ENCODE results near the gene UBE3A.
"Not testable (repeated sequence)": the region's sequence is repeated elsewhere in the genome, so short reads cannot be mapped to it uniquely, and the experiment has no call there.

Gene UBE3A

DNA sequence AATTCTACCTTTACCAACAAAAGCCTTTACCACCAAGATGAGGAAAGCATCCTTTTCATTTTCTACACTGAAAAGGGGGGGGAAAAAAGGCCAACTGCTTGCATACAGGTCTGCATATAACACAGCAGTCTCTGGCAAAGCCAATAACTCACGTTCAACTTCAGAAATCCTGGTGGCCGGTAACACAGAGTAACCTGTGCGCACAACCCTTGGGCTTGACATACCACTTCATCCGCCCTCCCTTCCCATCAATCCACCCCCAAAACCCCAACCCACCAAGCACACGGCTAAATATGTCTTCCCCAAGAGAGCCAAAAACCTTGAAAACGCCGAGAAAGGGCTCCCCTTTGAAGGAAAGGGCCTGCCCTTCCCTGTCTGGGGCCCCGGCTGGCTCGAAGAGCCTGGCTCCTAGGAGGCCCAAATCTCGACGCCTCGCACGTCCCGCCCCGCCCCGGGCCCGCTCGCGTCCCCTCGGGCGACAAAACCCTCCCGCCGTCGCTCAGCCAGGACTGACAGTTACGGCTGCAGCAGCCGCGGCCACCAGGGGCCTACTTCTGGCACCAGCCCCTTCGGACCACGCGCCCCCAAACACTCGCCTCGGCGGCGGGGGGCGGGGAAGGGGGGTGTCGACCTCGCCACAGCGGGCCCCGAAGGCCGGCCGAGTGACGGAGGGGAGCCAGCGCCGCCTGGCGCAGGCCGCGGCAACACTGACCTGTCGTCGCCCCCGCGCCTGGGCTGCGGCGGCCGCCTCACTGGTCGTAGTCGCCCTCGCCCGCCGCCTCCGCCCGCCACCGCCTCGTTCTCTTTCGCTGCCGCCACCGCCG, 835 bp downstream of the UBE3A start:
- DNase-seq: peak; percentile 60

DNA sequence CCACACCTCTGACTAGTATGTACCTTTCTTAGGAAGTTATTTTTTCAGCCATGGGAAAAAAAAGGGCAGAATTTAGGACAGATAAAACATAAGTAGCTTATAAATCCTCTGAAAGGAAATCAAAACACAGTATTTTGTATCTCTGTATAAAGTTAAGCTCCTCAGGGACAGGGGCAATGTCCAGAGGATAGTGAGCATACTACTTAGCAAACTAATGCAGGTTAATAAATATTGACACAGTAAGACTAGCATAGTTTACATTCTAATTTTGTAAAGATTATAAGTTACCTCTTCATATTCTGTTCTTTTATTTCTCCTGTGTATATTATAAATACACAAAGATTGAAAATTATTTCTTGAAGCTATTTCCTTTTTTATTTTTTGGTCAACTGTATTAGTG, 2.1 kb downstream of the UBE3A start:
- DNase-seq: no peak

DNA sequence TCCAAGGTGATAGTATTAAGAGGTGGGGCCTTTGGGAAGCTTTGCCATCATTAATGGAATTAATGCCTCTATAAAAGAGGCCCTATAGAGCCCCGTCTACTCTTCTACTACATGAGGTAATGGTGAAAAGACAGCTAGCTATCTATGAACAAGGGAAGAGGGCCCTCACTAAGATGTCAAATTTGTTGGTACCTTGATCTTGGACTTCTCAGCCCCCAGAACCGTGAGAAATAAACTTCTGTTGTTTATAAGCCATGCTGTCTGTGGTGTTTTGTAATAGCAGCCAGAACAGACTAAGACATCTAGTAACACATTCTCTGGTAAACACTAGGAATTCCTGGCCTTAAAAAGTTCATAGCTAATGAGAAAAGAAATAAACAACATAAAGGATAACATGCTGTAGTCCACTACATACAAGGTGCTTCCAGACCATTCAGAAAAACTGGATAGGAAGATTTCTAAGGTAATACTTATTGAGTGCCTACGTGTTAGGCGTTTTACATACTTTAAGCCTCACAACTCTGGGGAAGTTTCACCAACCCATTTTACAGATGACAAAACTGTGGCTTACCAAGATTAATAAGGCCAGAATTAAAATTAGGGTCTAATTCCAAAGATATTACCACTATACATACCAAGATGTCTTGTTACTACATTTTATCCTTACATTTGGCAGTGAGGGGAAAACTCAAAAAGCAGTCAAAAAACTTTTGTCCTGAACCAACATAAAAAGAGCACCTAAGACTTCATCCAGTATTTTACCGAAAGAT, 3.2 kb downstream of the UBE3A start:
- DNase-seq: no peak

DNA sequence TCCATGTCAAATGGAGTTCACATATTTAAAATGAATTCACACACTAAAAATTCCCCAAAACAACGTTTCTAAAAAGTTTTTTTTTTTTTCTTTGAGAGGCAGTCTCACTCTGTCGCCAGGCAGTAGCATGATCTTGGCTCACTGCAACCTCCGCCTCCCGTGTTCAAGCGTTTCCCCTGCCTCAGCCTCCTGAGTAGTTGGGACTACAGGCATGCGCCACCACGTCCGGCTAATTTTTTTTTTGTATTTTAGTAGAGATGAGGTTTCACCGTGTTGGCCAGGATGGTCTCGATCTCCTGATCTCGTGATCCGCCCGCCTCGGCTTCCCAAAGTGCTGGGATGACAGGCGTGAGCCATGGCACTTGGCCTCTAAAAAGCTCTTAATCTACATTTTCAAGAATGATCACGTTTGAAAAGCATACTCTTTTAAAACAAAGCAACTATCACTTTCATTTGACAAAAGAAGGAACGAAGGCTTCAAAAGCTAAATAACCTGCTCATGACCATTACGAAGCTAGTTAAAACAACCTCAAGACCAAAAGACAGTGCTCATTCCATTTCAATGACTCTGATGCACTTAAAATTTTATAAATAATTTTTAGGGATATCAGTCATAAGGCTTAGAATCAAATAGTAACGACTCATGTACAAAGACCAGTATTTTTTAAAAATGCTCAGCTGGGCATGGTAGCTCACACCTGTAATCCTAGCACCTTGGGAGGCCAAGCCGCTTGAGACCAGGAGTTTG, 5.5 kb downstream of the UBE3A start:
- DNase-seq: no peak

DNA sequence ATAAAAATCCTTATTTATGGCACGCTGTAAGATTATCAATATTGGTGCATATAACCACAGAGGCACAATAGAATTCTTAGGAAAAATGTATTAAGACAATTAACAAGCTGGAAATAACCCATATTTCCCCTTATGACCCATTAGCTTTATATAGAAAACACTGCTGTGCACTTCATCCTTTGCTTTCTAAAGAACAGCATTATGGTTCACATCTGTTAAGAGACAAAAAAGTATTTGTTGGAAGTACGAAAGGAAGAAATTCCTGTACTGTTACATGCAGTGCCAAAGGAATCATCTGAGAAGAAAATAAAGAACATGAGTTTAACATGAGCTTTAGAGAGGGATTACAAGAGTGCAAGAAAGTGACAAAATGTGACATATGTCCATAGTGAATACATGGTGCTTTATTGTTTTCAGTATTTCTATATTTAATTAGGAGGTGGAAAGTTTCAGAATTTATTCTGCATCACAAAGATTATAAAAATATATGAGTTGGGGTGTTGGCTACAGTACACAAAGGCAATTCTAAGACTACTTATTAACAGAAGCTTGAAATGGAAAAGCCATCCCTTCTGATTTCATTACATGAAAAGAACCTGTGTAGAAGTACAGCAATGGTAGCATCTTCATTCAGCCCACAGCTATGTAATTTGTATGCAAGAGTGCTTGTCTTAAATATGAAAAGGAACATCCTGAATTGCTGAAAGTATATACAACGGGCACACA, 6.8 kb downstream of the UBE3A start:
- DNase-seq: no peak

DNA sequence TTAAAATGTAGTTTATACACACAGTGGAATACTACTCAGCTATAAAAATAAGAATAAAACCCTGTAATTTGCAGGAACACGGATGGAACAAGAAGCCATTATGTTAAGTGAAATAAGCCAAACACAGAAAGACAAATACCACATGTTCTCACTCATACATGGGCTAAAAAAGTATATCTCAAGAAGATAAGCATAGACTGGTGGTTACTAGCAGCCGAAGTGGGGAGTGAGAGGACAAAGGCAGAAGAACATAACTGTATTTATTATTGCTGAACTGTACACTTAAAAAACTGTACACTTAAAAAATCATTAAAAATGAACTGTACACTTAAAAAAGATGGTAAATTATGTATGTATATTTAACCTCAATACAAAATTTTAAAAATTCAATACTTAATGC, 11.0 kb downstream of the UBE3A start:
- DNase-seq: no peak

- no peak for DNase-seq
These were observed 11.8 kb downstream of the UBE3A start for GRCh38 chr15:25426896-25427610.

DNA sequence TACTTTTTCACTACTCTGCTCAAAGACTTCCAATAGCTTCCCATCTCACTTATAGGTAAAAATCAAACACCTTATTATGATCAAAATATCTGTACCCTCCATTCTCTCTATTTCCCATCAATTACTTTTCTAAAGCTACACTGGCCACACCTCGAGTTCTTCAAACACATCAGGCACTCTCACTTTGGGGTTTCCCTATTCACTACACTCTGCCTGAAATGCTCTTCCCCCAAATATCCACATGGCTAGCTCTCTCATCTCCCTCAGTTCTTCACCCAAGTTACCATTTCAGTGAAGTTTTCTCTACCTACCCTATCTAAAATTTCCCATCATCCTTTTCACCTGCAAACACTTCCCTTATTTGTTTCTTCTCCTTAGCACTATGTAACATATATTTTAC, 14.8 kb downstream of the UBE3A start:
- no peak for DNase-seq

DNA sequence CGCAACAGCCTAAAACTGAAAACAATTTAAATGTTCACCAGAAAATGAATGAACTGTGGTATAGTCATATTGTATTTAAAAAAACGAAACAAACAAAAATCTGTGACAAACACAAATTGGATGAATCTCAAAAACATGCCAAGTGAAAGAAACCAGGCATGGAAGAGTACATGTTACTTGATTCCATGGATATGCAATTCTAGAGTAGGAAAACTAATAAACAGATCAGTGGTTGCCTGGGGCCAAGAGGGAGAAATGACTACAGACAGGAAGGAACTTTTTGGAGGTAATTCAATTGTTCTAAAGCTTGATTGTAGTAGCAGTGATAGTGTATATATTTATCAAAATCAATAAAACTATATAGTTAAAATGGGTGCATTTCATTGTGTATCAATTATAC, 16.8 kb downstream of the UBE3A start:
- no peak for DNase-seq

DNA sequence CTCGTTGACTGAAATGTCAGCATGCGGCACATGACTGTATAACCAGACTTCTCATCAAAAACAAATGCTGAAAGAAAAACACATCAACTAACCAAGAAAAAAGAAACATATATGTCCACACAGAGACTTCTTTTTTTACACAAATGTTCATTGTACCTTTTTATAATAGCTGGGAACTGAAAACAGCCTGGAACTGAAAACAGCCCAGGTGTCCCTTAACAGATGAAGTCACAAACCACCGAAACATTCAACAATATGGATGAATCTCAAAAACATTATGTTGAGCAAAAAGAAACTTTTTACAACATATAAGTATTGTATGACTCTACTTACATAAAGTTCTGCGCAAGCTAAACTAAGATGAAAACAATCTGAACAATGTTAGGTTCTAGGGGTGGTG, 20.6 kb downstream of the UBE3A start:
- DNase-seq: no peak

DNA sequence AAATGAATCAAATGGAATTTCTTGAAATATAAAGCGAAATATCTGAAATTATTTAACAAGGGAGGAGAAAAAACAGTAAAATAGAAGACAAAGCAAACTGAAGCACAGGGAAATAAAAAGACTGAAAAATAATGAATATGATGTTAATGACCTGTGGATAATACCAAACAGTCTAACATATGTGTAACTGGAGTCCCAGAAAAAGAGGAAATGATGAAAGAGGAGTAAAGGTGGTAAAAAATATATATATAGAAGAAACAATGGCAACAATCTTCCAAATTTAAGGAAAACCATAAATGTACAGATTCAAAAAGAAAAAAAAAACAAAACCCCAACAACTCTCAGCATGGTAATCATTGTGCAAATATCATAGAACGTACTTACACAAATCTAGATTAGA, 21.2 kb downstream of the UBE3A start:
- DNase-seq: no peak

DNA sequence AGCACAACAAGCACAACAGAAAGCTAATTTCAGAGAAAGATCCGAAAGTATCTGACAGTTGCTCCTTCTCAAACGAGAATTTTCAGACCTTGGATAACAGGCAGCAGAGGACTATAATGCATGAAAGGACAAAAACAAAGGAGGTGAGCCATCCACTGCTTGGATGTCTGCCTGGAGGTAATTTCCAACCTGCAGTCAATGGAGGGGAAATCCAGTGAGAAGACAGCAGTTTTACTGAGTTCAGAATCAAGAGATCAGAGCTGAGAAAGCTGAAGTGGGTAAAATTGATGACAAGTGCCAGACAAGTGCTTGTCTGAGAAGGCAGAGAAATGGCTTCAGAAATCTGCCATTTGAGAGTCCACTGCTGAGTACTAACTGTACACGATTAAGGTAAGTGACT, 22.1 kb downstream of the UBE3A start:
- DNase-seq: no peak

DNA sequence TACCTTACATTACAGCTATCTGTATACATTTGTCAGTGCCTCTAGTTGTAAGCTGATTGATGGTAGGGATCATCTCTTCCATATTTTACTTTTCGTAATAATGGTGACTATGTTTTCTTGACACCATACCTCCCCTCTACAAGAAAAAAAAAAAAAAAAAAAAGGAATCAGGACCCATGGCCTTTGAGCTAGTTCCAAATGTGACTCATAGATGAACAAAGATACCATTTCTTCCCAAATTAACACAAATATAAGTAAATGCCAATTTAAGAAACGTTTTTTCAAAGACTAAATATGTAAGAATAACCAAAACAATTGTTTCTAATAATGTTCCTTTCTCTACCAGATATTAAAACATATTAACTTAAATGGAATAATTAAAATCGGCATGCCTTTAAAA, 23.1 kb downstream of the UBE3A start:
- no peak for DNase-seq

- DNase-seq: no peak
These were observed 23.6 kb downstream of the UBE3A start for GRCh38 chr15:25415217-25415616.

- DNase-seq: no peak
These were observed 28.2 kb downstream of the UBE3A start for GRCh38 chr15:25410649-25411048.

DNA sequence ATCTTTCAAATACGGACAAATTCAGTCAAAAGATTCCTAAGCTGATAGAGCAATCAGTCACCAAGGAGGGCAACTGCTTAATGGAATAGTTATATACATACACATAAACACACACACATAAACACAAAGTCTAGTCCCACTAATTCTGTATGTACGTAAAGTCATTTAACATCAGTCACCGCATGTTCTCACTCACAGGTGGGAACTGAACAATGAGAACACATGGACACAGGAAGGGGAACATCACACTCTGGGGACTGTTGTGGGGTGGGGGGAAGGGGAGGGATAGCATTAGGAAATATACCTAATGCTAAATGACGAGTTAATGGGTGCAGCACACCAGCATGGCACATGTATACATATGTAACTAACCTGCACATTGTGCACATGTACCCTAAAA, 29.1 kb downstream of the UBE3A start:
- DNase-seq: not testable (repeated sequence)

GRCh38 chr15:25408929-25409328, 29.9 kb downstream of the UBE3A start:
- DNase-seq: no peak

GRCh38 chr15:25408428-25408827, 30.4 kb downstream of the UBE3A start:
- DNase-seq: no peak

- no peak for DNase-seq
These were observed 30.9 kb downstream of the UBE3A start for GRCh38 chr15:25407950-25408349.

GRCh38 chr15:25406846-25407245, 32.0 kb downstream of the UBE3A start:
- DNase-seq: no peak

- no peak for DNase-seq
These were observed 32.6 kb downstream of the UBE3A start for GRCh38 chr15:25406261-25406660.

DNA sequence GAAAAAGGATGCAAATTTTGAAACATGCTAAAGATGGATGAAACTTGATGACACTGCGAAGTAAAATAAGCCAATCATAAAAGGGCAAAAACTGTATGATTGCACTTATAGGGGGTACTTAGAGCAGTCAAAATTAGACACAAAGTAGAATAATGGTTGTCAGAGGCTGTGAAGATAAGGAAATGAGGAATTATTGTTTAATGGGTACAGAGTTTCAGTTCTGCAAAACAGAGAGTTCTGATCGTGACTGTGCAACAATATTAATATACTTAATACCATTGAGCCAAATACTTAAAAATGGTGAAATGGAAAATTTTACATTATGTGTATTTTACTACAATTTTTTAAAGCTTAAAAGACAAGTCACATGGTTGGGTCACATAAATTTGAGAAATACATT, 35.1 kb downstream of the UBE3A start:
- DNase-seq: no peak
